SK-N-SH treated with all-trans-retinoic acid at 6 μM for 48 hours (cell line): ENCODE data around the gene RECQL5.

ENCODE experiments used
- ATAC-seq: fragments of 200-7000 bp; cut with Tn5 transposase; 3 replicates; pipeline ENCODE4 v1.9.1; 2020; ENCODE audit warnings: mild to moderate bottlenecking, moderate library complexity
- BACH2 ChIP-seq: fragments of 250-450 bp; sonication (Bioruptor Pico); IDR thresholded peaks from 2 replicates; pipeline ENCODE4 v1.9.0; 2021; ENCODE audit warnings: mild to moderate bottlenecking, borderline replicate concordance
- GLIS3 ChIP-seq: fragments of 250-450 bp; sonication (Bioruptor Pico); IDR thresholded peaks from 2 replicates; pipeline ENCODE4 v1.5.0; 2020; ENCODE audit warnings: mild to moderate bottlenecking, moderate library complexity
- ISL1 ChIP-seq: fragments of 250-450 bp; sonication (Bioruptor Pico); IDR thresholded peaks from 2 replicates; pipeline ENCODE4 v2.1.2; 2022; ENCODE audit warnings: mild to moderate bottlenecking, moderate library complexity
- OSR1 ChIP-seq: fragments of 250-450 bp; sonication (Bioruptor Pico); IDR thresholded peaks from 2 replicates; pipeline ENCODE4 v1.8.0; 2022; ENCODE audit warnings: moderate library complexity, mild to moderate bottlenecking, inconsistent platforms
- POU6F1 ChIP-seq: fragments of 250-450 bp; sonication (Bioruptor Pico); IDR thresholded peaks from 2 replicates; pipeline ENCODE4 v1.8.0; 2021; ENCODE audit warnings: low read depth, mild to moderate bottlenecking, moderate library complexity, borderline replicate concordance
- PPARA ChIP-seq: fragments of 250-450 bp; sonication (Bioruptor Pico); IDR thresholded peaks from 2 replicates; pipeline ENCODE4 v1.5.0; 2020; ENCODE audit warnings: mild to moderate bottlenecking, borderline replicate concordance
- RARB ChIP-seq: fragments of 250-450 bp; sonication (Bioruptor Pico); IDR thresholded peaks from 2 replicates; pipeline ENCODE4 v1.8.0; 2021; ENCODE audit warnings: mild to moderate bottlenecking, moderate library complexity
- SNAI2 ChIP-seq: fragments of 250-450 bp; sonication (Bioruptor Pico); IDR thresholded peaks from 2 replicates; pipeline ENCODE4 v1.5.0; 2020; ENCODE audit warnings: mild to moderate bottlenecking, moderate library complexity
- TCF4 ChIP-seq: fragments of 250-450 bp; sonication (Bioruptor Pico); IDR thresholded peaks from 2 replicates; pipeline ENCODE4 v1.8.0; 2021; ENCODE audit warnings: mild to moderate bottlenecking, moderate library complexity, borderline replicate concordance
- TOX ChIP-seq: fragments of 250-450 bp; sonication (Bioruptor Pico); IDR thresholded peaks from 2 replicates; pipeline ENCODE4 v1.8.0; 2021; ENCODE audit warnings: mild to moderate bottlenecking, moderate library complexity, borderline replicate concordance
- ZC3H10 ChIP-seq: fragments of 250-450 bp; sonication (Bioruptor Pico); IDR thresholded peaks from 2 replicates; pipeline ENCODE4 v1.5.1; 2021; ENCODE audit warnings: mild to moderate bottlenecking, moderate library complexity
- ZFP3 ChIP-seq: fragments of 250-450 bp; sonication (Bioruptor Pico); IDR thresholded peaks from 2 replicates; pipeline ENCODE4 v1.5.0; 2020; ENCODE audit warnings: mild to moderate bottlenecking, moderate library complexity
- ZFP30 ChIP-seq: fragments of 450-650 bp; formaldehyde crosslinking; IDR thresholded peaks from 2 replicates; pipeline ENCODE4 v1.5.0; 2022; ENCODE audit warnings: mild to moderate bottlenecking, moderate library complexity
- ZNF565 ChIP-seq: fragments of 450-650 bp; formaldehyde crosslinking; conservative IDR thresholded peaks from 2 replicates; pipeline ENCODE4 v1.5.0; 2020; ENCODE audit warnings: low read depth, mild to moderate bottlenecking, moderate library complexity
- ZNF70 ChIP-seq: fragments of 450-650 bp; formaldehyde crosslinking; IDR thresholded peaks from 2 replicates; pipeline ENCODE4 v1.5.0; 2020; ENCODE audit warnings: mild to moderate bottlenecking, moderate library complexity
- ZNF8 ChIP-seq: fragments of 450-650 bp; formaldehyde crosslinking; IDR thresholded peaks from 2 replicates; pipeline ENCODE4 v1.5.0; 2020; ENCODE audit warnings: mild to moderate bottlenecking, moderate library complexity
- TF ChIP-seq, protein P1 (sequence below): fragments of 250-450 bp; sonication (Bioruptor Pico); IDR thresholded peaks from 2 replicates; pipeline ENCODE4 v1.5.1; 2021; ENCODE audit warnings: mild to moderate bottlenecking, moderate library complexity
- TF ChIP-seq, protein P2 (sequence below): fragments of 250-450 bp; sonication (Bioruptor Pico); IDR thresholded peaks from 2 replicates; pipeline ENCODE4 v1.5.0; 2020; ENCODE audit warnings: mild to moderate bottlenecking, moderate library complexity
- TF ChIP-seq, protein P3 (sequence below): fragments of 250-450 bp; sonication (Bioruptor Pico); IDR thresholded peaks from 2 replicates; pipeline ENCODE4 v1.5.1; 2020; ENCODE audit warnings: low read depth, mild to moderate bottlenecking, moderate library complexity
- TF ChIP-seq, protein P4 (sequence below): fragments of 250-450 bp; sonication (Bioruptor Pico); IDR thresholded peaks from 2 replicates; pipeline ENCODE4 v1.8.0; 2020; ENCODE audit warnings: mild to moderate bottlenecking, moderate library complexity, borderline replicate concordance

The RECQL5 gene

GRCh38 chr17:75633486-75634375 lies 33.2 kb downstream of the RECQL5 start:
- TF ChIP-seq TCF4 (no peak), BACH2 (CRISPR knock-in tag) (no peak), GLIS3 (CRISPR knock-in tag) (no peak), OSR1 (CRISPR knock-in tag) (no peak), RARB (CRISPR knock-in tag) (no peak), ZNF565 (no peak), SNAI2 (no peak), POU6F1 (no peak), ZNF8 (CRISPR knock-in tag) (no peak), ZFP3 (CRISPR knock-in tag) (no peak), ISL1 (no peak), PPARA (CRISPR knock-in tag) (no peak), TOX (CRISPR knock-in tag) (no peak)
- TF ChIP-seq, protein P1, sequence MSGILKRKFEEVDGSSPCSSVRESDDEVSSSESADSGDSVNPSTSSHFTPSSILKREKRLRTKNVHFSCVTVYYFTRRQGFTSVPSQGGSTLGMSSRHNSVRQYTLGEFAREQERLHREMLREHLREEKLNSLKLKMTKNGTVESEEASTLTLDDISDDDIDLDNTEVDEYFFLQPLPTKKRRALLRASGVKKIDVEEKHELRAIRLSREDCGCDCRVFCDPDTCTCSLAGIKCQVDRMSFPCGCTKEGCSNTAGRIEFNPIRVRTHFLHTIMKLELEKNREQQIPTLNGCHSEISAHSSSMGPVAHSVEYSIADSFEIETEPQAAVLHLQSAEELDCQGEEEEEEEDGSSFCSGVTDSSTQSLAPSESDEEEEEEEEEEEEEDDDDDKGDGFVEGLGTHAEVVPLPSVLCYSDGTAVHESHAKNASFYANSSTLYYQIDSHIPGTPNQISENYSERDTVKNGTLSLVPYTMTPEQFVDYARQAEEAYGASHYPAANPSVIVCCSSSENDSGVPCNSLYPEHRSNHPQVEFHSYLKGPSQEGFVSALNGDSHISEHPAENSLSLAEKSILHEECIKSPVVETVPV (CRISPR knock-in tag) = no peak
- TF ChIP-seq, protein P2, sequence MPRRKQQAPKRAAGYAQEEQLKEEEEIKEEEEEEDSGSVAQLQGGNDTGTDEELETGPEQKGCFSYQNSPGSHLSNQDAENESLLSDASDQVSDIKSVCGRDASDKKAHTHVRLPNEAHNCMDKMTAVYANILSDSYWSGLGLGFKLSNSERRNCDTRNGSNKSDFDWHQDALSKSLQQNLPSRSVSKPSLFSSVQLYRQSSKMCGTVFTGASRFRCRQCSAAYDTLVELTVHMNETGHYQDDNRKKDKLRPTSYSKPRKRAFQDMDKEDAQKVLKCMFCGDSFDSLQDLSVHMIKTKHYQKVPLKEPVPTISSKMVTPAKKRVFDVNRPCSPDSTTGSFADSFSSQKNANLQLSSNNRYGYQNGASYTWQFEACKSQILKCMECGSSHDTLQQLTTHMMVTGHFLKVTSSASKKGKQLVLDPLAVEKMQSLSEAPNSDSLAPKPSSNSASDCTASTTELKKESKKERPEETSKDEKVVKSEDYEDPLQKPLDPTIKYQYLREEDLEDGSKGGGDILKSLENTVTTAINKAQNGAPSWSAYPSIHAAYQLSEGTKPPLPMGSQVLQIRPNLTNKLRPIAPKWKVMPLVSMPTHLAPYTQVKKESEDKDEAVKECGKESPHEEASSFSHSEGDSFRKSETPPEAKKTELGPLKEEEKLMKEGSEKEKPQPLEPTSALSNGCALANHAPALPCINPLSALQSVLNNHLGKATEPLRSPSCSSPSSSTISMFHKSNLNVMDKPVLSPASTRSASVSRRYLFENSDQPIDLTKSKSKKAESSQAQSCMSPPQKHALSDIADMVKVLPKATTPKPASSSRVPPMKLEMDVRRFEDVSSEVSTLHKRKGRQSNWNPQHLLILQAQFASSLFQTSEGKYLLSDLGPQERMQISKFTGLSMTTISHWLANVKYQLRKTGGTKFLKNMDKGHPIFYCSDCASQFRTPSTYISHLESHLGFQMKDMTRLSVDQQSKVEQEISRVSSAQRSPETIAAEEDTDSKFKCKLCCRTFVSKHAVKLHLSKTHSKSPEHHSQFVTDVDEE = no peak
- TF ChIP-seq, protein P3, sequence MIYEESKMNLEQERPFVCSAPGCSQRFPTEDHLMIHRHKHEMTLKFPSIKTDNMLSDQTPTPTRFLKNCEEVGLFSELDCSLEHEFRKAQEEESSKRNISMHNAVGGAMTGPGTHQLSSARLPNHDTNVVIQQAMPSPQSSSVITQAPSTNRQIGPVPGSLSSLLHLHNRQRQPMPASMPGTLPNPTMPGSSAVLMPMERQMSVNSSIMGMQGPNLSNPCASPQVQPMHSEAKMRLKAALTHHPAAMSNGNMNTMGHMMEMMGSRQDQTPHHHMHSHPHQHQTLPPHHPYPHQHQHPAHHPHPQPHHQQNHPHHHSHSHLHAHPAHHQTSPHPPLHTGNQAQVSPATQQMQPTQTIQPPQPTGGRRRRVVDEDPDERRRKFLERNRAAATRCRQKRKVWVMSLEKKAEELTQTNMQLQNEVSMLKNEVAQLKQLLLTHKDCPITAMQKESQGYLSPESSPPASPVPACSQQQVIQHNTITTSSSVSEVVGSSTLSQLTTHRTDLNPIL (CRISPR knock-in tag) = no peak
- TF ChIP-seq, protein P4, sequence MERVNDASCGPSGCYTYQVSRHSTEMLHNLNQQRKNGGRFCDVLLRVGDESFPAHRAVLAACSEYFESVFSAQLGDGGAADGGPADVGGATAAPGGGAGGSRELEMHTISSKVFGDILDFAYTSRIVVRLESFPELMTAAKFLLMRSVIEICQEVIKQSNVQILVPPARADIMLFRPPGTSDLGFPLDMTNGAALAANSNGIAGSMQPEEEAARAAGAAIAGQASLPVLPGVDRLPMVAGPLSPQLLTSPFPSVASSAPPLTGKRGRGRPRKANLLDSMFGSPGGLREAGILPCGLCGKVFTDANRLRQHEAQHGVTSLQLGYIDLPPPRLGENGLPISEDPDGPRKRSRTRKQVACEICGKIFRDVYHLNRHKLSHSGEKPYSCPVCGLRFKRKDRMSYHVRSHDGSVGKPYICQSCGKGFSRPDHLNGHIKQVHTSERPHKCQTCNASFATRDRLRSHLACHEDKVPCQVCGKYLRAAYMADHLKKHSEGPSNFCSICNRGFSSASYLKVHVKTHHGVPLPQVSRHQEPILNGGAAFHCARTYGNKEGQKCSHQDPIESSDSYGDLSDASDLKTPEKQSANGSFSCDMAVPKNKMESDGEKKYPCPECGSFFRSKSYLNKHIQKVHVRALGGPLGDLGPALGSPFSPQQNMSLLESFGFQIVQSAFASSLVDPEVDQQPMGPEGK (CRISPR knock-in tag) = no peak
- peak; percentile 90 for ATAC-seq

- peak; percentile 92 for ATAC-seq
- TF ChIP-seq TCF4 = no peak
- no peak for TF ChIP-seq OSR1 (CRISPR knock-in tag)
Measured at GRCh38 chr17:75632863-75633485, 34.0 kb downstream of the RECQL5 start, which contains the start of gene SMIM5. Gene SMIM5 (plus strand): TSS chr17:75633434. CDS start chr17:75640202, 6,768 bp downstream.

DNA sequence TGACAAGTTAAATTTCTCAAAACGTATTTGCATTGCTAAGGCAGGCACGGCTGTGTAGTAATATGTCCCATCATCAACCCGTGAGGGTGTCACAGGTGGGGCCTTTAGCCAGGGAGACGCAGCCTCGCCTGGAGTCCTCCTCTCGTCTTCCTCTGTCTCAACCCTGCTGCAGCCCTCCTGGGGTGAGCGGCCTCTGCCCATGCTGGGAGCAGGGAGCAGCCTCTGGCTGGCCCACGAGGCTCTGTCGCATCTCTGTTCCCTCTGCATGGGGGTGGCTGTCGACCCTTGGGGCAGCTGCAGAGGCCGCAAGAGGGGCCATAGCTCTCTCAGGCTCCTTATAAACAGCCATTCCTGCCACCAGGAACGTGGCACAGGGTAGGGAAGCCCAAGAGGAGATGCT lies 34.5 kb downstream of the RECQL5 start:
- TF ChIP-seq ZFP30 (no peak), ZFP3 (CRISPR knock-in tag) (no peak), TOX (CRISPR knock-in tag) (no peak), ZC3H10 (no peak), RARB (CRISPR knock-in tag) (no peak), ZNF70 (no peak)
- TF ChIP-seq, protein P1 (CRISPR knock-in tag) = no peak
- no peak for ATAC-seq
